IMR-90 (cell line): ENCODE results near the gene NABP1.
A peak's percentile ranks its signal among the peaks of the same experiment; 100 is the strongest.

Experiments
- BHLHE40 ChIP-seq: fragments of 150-350 bp; IDR thresholded peaks from 2 replicates; pipeline ENCODE4 v1.6.1; 2016; ENCODE audit warnings: mild to moderate bottlenecking, low read depth, low read length
- CEBPB ChIP-seq: IDR thresholded peaks from 2 replicates; pipeline ENCODE4 v1.6.1; 2012; ENCODE audit warnings: low read depth, low read length, improper control_type of control experiment
- CTCF ChIP-seq: conservative IDR thresholded peaks from 2 replicates; pipeline ENCODE4 v1.5.1; 2012; ENCODE audit warnings: mild to moderate bottlenecking, low read depth, low read length, improper control_type of control experiment
- MAFK ChIP-seq: IDR thresholded peaks from 2 replicates; pipeline ENCODE4 v1.6.1; 2012; ENCODE audit warnings: low read depth, low read length, improper control_type of control experiment
- POLR2A ChIP-seq: IDR thresholded peaks from 2 replicates; pipeline ENCODE4 v1.6.1; 2012; ENCODE audit warnings: mild to moderate bottlenecking, low read depth, low read length
- RAD21 ChIP-seq: IDR thresholded peaks from 2 replicates; pipeline ENCODE4 v1.6.1; 2012; ENCODE audit warnings: low read length, improper control_type of control experiment
- RCOR1 ChIP-seq: IDR thresholded peaks from 2 replicates; pipeline ENCODE4 v1.6.1; 2012; ENCODE audit warnings: mild to moderate bottlenecking, low read length, improper control_type of control experiment; ENCODE audit not compliant: insufficient replicate concordance
- RFX5 ChIP-seq: IDR thresholded peaks from 2 replicates; pipeline ENCODE4 v1.8.0; 2012; ENCODE audit warnings: low read depth, mild to moderate bottlenecking, low read length, moderate library complexity

GRCh38 chr2:191677646-191678436 lies at the start of gene NABP1:
- TF ChIP-seq CTCF, result no peak
- TF ChIP-seq POLR2A, result peak; percentile 100
- no peak for TF ChIP-seq RCOR1
- peak; percentile 26 for TF ChIP-seq RAD21
- peak; percentile 81; the same call in 1 of the 2 replicates for TF ChIP-seq BHLHE40
- no peak for TF ChIP-seq CEBPB
- TF ChIP-seq RFX5, result no peak
- TF ChIP-seq MAFK, result no peak
